Stimulated activated CD8-positive, alpha-beta memory T cell treated with anti-CD3 and anti-CD28 coated beads, Interleukin-2, amount 100 ng/mL, for 48 hours (primary cell): Measurements from ENCODE around the gene BMP2K.

ENCODE experiments used
- DNase-seq, 2 donors: peaks; one replicate each; pipeline ENCODE4 v3.0.0-alpha.2; 2020; ENCODE audit warnings: low read depth in 2 of 2

The BMP2K gene

GRCh38 chr4:78764498-78764961, 11.6 kb upstream of the BMP2K start:
- DNase-seq: no peak

GRCh38 chr4:78765432-78766006, 10.6 kb upstream of the BMP2K start:
- no peak for DNase-seq

- no peak for DNase-seq
Measured at GRCh38 chr4:78766026-78766425, 10.1 kb upstream of the BMP2K start.

- no peak for DNase-seq
Measured at GRCh38 chr4:78766650-78767049, 9.5 kb upstream of the BMP2K start.

GRCh38 chr4:78767350-78767749, 8.8 kb upstream of the BMP2K start:
- no peak for DNase-seq

- no peak for DNase-seq
Measured at GRCh38 chr4:78768452-78769180, 7.5 kb upstream of the BMP2K start.

- DNase-seq: no peak
Measured at GRCh38 chr4:78770091-78770642, 6.0 kb upstream of the BMP2K start.

GRCh38 chr4:78772526-78773091, 3.5 kb upstream of the BMP2K start:
- DNase-seq: no peak

- no peak for DNase-seq
Measured at GRCh38 chr4:78774417-78774816, 1.7 kb upstream of the BMP2K start.

- peak; percentile 75 to 79 for DNase-seq
Measured at GRCh38 chr4:78775303-78776078, 659 bp upstream of the BMP2K start.

- DNase-seq: peak; percentile 31 to 40
Measured at GRCh38 chr4:78776729-78777575, 802 bp downstream of the BMP2K start.

GRCh38 chr4:78777576-78777940, 1.4 kb downstream of the BMP2K start:
- DNase-seq: no peak

GRCh38 chr4:78778530-78778929, 2.4 kb downstream of the BMP2K start:
- DNase-seq: no peak

GRCh38 chr4:78779280-78779679, 3.1 kb downstream of the BMP2K start:
- DNase-seq: no peak

- DNase-seq: no peak
Measured at GRCh38 chr4:78780093-78780492, 3.9 kb downstream of the BMP2K start.

- DNase-seq: no peak
Measured at GRCh38 chr4:78781139-78781538, 5.0 kb downstream of the BMP2K start.

- DNase-seq: no peak
Measured at GRCh38 chr4:78781924-78782323, 5.8 kb downstream of the BMP2K start.

- no peak for DNase-seq
Measured at GRCh38 chr4:78784236-78784865, 8.2 kb downstream of the BMP2K start.

GRCh38 chr4:78787392-78788006, 11.3 kb downstream of the BMP2K start:
- DNase-seq: no peak
